Hepatocyte (in vitro differentiated cells): ENCODE results near the gene CSF1R.

Experiments
- CTCF ChIP-seq: fragments of 200-600 bp; sonication (generic); IDR thresholded peaks from 2 replicates; pipeline ENCODE4 v1.5.1; 2016; ENCODE audit warnings: antibody characterized with exemption, mild to moderate bottlenecking; ENCODE audit not compliant: poor library complexity
- EZH2 ChIP-seq: fragments of 200-600 bp; sonication (generic); IDR thresholded peaks from 2 replicates; pipeline ENCODE4 v1.6.1; 2016; ENCODE audit warnings: antibody characterized with exemption, mild to moderate bottlenecking, borderline replicate concordance

- TF ChIP-seq CTCF (no peak), EZH2 (no peak)
Observed at GRCh38 chr5:150013931-150014330, 72.4 kb downstream of the CSF1R start.
